C4-2B (cell line): Measurements from ENCODE around the gene FTH1.

ENCODE experiments used
- ZFX ChIP-seq: fragments of 450-650 bp; IDR thresholded peaks from 2 replicates; pipeline ENCODE4 v1.6.1; 2017
- TF ChIP-seq, protein P1 (sequence below): fragments of 450-650 bp; conservative IDR thresholded peaks from 2 replicates; pipeline ENCODE4 v1.5.1; 2017; ENCODE audit warnings: mild to moderate bottlenecking

DNA sequence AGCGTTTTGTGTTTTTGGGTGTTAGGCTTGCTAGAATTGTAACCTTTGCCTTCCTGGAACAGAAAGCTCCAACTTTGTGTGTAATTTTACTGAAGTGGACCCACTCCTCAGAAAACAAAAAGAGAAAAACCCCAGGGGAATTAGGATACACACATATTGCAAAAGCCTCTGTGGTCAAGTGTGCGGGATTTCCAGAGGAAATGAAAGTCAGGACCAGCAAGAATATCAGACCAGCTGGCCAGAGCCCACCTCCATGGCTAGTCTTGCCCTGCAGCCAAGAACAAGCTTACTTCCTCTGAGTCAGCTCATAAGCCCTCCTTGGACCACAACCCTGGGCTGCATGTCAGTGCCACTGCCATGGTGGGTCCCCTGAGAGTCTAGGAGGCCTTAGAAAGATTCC lies 37.0 kb upstream of the FTH1 start:
- TF ChIP-seq, protein P1, sequence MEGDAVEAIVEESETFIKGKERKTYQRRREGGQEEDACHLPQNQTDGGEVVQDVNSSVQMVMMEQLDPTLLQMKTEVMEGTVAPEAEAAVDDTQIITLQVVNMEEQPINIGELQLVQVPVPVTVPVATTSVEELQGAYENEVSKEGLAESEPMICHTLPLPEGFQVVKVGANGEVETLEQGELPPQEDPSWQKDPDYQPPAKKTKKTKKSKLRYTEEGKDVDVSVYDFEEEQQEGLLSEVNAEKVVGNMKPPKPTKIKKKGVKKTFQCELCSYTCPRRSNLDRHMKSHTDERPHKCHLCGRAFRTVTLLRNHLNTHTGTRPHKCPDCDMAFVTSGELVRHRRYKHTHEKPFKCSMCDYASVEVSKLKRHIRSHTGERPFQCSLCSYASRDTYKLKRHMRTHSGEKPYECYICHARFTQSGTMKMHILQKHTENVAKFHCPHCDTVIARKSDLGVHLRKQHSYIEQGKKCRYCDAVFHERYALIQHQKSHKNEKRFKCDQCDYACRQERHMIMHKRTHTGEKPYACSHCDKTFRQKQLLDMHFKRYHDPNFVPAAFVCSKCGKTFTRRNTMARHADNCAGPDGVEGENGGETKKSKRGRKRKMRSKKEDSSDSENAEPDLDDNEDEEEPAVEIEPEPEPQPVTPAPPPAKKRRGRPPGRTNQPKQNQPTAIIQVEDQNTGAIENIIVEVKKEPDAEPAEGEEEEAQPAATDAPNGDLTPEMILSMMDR, result no peak
- TF ChIP-seq ZFX, result no peak
